GM10248 (cell line): ENCODE measurements around the gene FN1.

Source experiments
- CTCF ChIA-PET: fragments of 300-600 bp; sonication (Branson Sonifier 250); formaldehyde crosslinking; extraction: SDS; loops from one replicate; lab custom pipeline; 2021; ENCODE audit warnings: antibody characterized with exemption; lab: Yijun Ruan, JAX
- POLR2A ChIA-PET: fragments of 350-650 bp; sonication (Branson Sonifier 250); formaldehyde crosslinking; extraction: SDS; loops from one replicate; lab custom pipeline; 2020; ENCODE audit warnings: antibody characterized with exemption; lab: Yijun Ruan, JAX
- DNase-seq: peaks from one replicate; pipeline ENCODE4 v3.0.0; 2012; ENCODE audit errors: extremely low spot score
- CTCF ChIP-seq: IDR thresholded peaks from 2 replicates; pipeline ENCODE4 v1.5.1; 2012; ENCODE audit warnings: mild to moderate bottlenecking, low read depth; ENCODE audit errors: extremely low read depth, missing control alignments, control extremely low read depth

The FN1 gene

GRCh38 chr2:215380699-215381098 lies 55.2 kb downstream of the FN1 start:
- CTCF ChIA-PET: interaction anchor here (1.4 kb wide), 1 partner anchor 10 kb away, joined by 4 read pairs; no protein-coding TSS in a partner anchor
- TF ChIP-seq CTCF: no peak
- POLR2A ChIA-PET: no interaction called here

GRCh38 chr2:215379948-215380347 lies 55.9 kb downstream of the FN1 start:
- ChIA-PET CTCF (interaction anchor here (1.4 to 1.6 kb wide), 2 partner anchors 11 kb away, joined by 3 to 4 read pairs; no protein-coding TSS in a partner anchor), POLR2A (no interaction called here)
- no peak for DNase-seq
- TF ChIP-seq CTCF: no peak

More at GRCh38 chr2:215380699-215381098, 55.2 kb downstream of the FN1 start:
- no peak for DNase-seq

GRCh38 chr2:215379039-215379438 lies 56.8 kb downstream of the FN1 start:
- DNase-seq: no peak
- CTCF ChIA-PET: interaction anchor here (1.6 to 2.1 kb wide), 2 partner anchors 11 to 13 kb away, joined by 3 to 6 read pairs; no protein-coding TSS in a partner anchor
- TF ChIP-seq CTCF: no peak
- POLR2A ChIA-PET: no interaction called here

GRCh38 chr2:215378045-215378444 lies 57.8 kb downstream of the FN1 start:
- no peak for DNase-seq
- ChIA-PET POLR2A (no interaction called here), CTCF (interaction anchor here (2.1 kb wide), 1 partner anchor 12 kb away, joined by 6 read pairs; no protein-coding TSS in a partner anchor)
- no peak for TF ChIP-seq CTCF

GRCh38 chr2:215377283-215377682 lies 58.6 kb downstream of the FN1 start:
- ChIA-PET POLR2A (no interaction called here), CTCF (interaction anchor here (1.7 to 2.1 kb wide), 2 partner anchors 10 to 11 kb away, joined by 5 to 6 read pairs; no protein-coding TSS in a partner anchor)
- TF ChIP-seq CTCF: no peak
- DNase-seq: no peak

GRCh38 chr2:215376103-215376780 lies 59.6 kb downstream of the FN1 start:
- ChIA-PET CTCF (interaction anchor here (0.6 to 1.7 kb wide), 2 partner anchors 11 to 277 kb away, joined by 3 to 5 read pairs; no protein-coding TSS in a partner anchor), POLR2A (no interaction called here)
- no peak for TF ChIP-seq CTCF
- DNase-seq: no peak
